Measurements from ENCODE around the gene CACNA2D3. TPM values are rescaled to one million over a fixed set of nuclear protein-coding genes. Genes with fewer than 3 reads are reported as not detected.

Gene CACNA2D3
- total RNA-seq, 1 donor from 2014 or later, result 1.3 TPM

DNA sequence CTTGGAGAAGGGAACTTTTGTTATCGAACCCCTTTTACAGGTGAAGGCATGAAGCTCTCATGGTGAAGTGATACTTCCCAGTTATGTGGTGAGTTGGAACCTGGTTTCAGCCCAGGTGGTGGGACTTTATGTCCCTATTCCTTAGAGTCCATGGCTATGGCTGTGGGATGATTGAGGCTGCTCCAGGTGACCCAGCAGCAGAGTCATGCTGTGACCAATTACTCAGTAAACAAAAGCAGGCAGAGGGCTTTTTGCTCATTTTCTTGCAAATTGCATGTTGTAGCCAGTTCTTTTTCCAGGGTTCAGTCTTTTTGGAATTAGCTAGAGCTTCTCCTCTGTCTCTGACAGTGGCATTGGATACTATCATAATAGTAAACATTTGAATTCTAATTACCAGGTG is 70.7 kb downstream of the CACNA2D3 start:
- DNase-seq (ENCODE audit: low read depth), result no peak
- H3K4me3 ChIP-seq (ENCODE audit: low read depth, low read length), result no peak overlapping the region
- TF ChIP-seq, protein P1, sequence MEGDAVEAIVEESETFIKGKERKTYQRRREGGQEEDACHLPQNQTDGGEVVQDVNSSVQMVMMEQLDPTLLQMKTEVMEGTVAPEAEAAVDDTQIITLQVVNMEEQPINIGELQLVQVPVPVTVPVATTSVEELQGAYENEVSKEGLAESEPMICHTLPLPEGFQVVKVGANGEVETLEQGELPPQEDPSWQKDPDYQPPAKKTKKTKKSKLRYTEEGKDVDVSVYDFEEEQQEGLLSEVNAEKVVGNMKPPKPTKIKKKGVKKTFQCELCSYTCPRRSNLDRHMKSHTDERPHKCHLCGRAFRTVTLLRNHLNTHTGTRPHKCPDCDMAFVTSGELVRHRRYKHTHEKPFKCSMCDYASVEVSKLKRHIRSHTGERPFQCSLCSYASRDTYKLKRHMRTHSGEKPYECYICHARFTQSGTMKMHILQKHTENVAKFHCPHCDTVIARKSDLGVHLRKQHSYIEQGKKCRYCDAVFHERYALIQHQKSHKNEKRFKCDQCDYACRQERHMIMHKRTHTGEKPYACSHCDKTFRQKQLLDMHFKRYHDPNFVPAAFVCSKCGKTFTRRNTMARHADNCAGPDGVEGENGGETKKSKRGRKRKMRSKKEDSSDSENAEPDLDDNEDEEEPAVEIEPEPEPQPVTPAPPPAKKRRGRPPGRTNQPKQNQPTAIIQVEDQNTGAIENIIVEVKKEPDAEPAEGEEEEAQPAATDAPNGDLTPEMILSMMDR (conservative IDR thresholded peaks at IDR 0.05; ENCODE audit: low read depth, low read length), result no peak

DNA sequence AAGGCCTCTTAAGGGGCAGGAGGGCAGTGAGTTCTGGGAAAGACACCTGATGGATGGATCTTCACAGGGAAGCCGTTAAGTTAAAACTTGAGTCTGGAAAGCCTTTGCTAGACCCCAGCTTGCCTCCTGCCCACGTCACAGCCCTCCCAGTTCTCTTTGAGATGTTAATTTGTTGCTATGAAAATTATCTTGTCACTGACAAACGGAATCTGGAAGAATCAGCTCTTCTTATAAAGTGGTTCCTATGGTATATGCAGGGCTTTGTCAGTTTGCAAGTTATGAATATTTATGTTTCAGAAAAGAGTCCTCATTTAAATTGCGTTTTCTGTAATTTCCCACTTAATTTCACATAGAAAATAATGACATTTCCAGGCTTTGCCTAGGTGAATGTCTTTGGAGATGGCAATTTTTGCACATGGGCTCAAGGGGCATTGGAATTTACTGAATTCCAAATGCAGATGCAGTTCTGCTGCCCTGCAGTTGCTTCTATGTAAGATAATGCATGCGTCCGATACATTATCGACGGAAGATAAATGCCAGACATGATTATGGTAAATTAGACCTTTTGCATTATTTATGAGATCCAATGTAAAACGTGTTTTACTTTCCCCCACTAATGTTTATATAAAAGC is 74.1 kb downstream of the CACNA2D3 start:
- TF ChIP-seq, protein P1 (conservative IDR thresholded peaks at IDR 0.05; ENCODE audit: low read depth, low read length), result no peak
- no peak for DNase-seq (ENCODE audit: low read depth)
- H3K4me3 ChIP-seq (ENCODE audit: low read depth, low read length), result no peak overlapping the region

DNA sequence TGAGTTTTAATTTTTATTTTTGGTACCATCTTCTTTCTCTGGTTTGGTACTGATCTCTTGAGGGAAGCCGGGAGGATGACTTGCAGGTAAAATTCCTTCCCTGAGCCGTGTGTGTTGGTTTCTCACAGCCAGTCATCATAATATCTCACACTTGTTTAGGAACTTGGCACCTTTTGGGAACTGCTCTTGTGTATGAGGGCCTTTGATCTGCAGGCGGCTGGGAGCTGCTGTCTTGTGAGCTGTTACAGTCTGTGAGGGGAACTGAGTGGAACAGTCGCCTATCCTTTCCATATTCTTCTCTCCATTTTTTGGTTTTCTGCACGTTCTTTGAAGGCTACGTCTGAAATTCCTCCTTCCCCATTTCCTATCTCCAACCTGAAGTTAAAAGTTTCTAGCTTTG is 75.2 kb downstream of the CACNA2D3 start:
- DNase-seq (ENCODE audit: low read depth), result no peak
- no peak overlapping the region for H3K4me3 ChIP-seq (ENCODE audit: low read depth, low read length)
- TF ChIP-seq, protein P1 (conservative IDR thresholded peaks at IDR 0.05; ENCODE audit: low read depth, low read length), result no peak

DNA sequence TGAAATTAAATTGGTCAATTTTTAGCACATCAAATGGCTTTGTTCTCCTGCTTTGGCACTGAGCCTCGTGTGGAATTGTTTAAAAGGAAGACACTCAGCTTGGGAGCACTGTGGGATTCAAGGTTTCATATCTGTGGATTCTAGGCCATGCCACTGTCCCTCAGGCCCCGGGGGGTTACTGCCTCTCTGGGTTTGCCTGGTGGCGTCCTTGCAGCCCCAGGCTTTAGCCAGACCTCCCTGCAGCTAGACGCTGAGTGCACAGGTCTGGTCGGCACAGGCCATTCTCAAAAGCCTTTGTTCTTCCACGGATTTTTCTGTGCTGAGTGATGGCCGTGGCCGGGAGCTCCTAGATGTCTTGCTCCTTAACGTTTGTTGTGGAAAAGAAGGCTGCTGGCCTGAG is 76.2 kb downstream of the CACNA2D3 start:
- TF ChIP-seq, protein P1 (conservative IDR thresholded peaks at IDR 0.05; ENCODE audit: low read depth, low read length), result no peak
- no peak overlapping the region for H3K4me3 ChIP-seq (ENCODE audit: low read depth, low read length)
- DNase-seq (ENCODE audit: low read depth), result no peak

DNA sequence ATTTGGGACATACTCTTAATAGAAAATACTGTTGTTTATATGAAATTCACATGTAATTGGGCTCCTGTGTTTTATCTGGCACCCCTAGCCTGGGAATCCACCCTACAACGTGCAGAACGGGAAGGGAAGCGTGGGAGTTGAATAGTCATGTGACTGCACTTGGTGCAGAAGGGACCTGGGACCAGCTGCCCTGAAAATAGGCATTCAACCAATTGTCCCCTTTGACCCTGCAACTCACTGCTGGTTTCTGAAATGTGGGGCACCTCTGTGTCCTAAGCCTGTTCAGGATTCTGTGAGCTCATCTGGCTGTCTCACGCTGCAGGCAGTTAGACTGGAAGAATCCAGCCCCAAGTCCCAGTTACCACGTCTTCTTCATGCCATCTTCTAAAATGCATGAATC is 79.7 kb downstream of the CACNA2D3 start:
- no peak overlapping the region for H3K4me3 ChIP-seq (ENCODE audit: low read depth, low read length)
- DNase-seq (ENCODE audit: low read depth), result no peak
- TF ChIP-seq, protein P1 (conservative IDR thresholded peaks at IDR 0.05; ENCODE audit: low read depth, low read length), result no peak

DNA sequence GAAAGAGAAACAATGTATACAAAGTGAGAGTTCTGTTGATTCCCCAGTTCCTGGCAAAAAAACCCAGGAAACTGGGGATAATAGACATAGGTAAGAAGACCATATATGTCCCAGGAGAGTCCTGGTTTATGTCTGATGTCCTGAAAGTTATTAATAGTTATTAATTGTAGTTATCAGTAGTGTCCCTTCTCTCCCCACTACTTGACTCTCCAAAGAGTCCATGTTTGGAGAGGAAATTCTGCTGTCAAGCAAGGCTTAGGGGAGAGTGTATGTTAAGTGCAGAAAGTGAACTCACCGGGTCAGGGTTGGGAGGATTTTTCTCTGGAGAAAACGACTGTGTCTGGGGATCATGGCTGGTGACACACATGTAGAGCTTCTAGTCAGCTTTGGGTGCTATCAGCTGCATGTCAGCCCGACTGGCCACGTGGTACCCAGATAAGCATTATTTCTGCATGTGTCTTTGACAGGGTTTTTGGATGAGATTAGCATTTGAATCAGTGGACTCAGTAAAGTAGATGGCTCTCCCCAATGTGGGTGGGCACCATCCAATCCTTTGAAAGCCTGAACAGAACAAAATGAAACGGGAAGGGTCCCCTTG is 80.4 kb downstream of the CACNA2D3 start:
- TF ChIP-seq, protein P1 (conservative IDR thresholded peaks at IDR 0.05; ENCODE audit: low read depth, low read length), result no peak
- H3K4me3 ChIP-seq (ENCODE audit: low read depth, low read length), result no peak overlapping the region
- DNase-seq (ENCODE audit: low read depth), result no peak

DNA sequence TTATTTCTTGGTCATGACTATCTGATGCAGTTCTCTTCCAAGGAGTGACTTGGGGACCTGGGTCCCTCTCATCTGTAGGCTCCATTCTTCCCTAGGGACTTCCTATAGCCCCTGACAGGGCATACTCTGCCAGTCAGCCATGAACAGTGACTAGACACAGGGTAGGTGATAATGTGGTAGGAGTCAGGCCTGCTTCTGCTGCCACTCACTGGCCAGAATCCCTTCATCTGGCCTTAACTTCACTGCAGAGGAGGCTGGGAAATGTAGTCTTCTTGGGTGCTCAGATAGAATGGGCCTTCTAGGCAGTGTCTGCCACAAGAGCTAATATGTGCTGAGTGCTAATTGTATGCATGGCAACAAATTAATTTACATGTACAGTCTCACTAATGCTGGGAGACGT is 84.5 kb downstream of the CACNA2D3 start:
- no peak overlapping the region for H3K4me3 ChIP-seq (ENCODE audit: low read depth, low read length)
- TF ChIP-seq, protein P1 (conservative IDR thresholded peaks at IDR 0.05; ENCODE audit: low read depth, low read length), result no peak
- no peak for DNase-seq (ENCODE audit: low read depth)

Data from epithelial cell of proximal tubule (primary cell).